ENCODE measurements around the gene CLDN10.

- TF ChIP-seq CTCF (IDR thresholded peaks at IDR 0.05 in 8 of 11, conservative IDR thresholded peaks at IDR 0.05 in 3 of 11) (no peak), POLR2AphosphoS5 (IDR thresholded peaks at IDR 0.05) (no peak)
Observed at GRCh38 chr13:95596701-95597100, 44.2 kb downstream of the CLDN10 start.
